Measurements from ENCODE around the gene CSF3.

Gene CSF3

GRCh38 chr17:40015005-40015997, at the start of gene CSF3:
CSF3 (plus strand) TSS chr17:40015440; CDS start chr17:40015475, 35 bp downstream.
- no peak for DNase-seq (ENCODE audit: low read depth in 2 of 2)

- DNase-seq (ENCODE audit: low read depth in 2 of 2) = no peak
Observed at GRCh38 chr17:39966771-39967170, 48.5 kb upstream of the CSF3 start.

- DNase-seq (ENCODE audit: low read depth in 2 of 2) = no peak
Observed at GRCh38 chr17:39968761-39969160, 46.5 kb upstream of the CSF3 start.

GRCh38 chr17:39969375-39969774, 45.9 kb upstream of the CSF3 start:
- DNase-seq (ENCODE audit: low read depth in 2 of 2) = no peak

GRCh38 chr17:39970157-39970692, 45.0 kb upstream of the CSF3 start:
- DNase-seq (ENCODE audit: low read depth in 2 of 2) = no peak

- DNase-seq (ENCODE audit: low read depth in 2 of 2) = no peak
Observed at GRCh38 chr17:39971076-39971603, 44.1 kb upstream of the CSF3 start.

- DNase-seq (ENCODE audit: low read depth in 2 of 2) = no peak
Observed at GRCh38 chr17:39972271-39972670, 43.0 kb upstream of the CSF3 start.

GRCh38 chr17:39973496-39973895, 41.7 kb upstream of the CSF3 start:
- no peak for DNase-seq (ENCODE audit: low read depth in 2 of 2)

GRCh38 chr17:39974433-39974832, 40.8 kb upstream of the CSF3 start:
- no peak for DNase-seq (ENCODE audit: low read depth in 2 of 2)

GRCh38 chr17:39975801-39976200, 39.4 kb upstream of the CSF3 start:
- DNase-seq (ENCODE audit: low read depth in 2 of 2) = no peak

- DNase-seq (ENCODE audit: low read depth in 2 of 2) = no peak
Observed at GRCh38 chr17:39979016-39979670, 36.1 kb upstream of the CSF3 start.

GRCh38 chr17:39979893-39980350, 35.3 kb upstream of the CSF3 start:
- no peak for DNase-seq (ENCODE audit: low read depth in 2 of 2)

GRCh38 chr17:39980351-39981206, 34.7 kb upstream of the CSF3 start, which contains the start of gene PSMD3:
PSMD3 (plus strand) TSS chr17:39980807; CDS start chr17:39980971, 164 bp downstream.
- peak; percentile 93 to 96 for DNase-seq (ENCODE audit: low read depth in 2 of 2)

GRCh38 chr17:39981207-39981741, 34.0 kb upstream of the CSF3 start:
- no peak for DNase-seq (ENCODE audit: low read depth in 2 of 2)

GRCh38 chr17:39981766-39982375, 33.4 kb upstream of the CSF3 start:
- DNase-seq (ENCODE audit: low read depth in 2 of 2) = no peak

- DNase-seq (ENCODE audit: low read depth in 2 of 2) = no peak
Observed at GRCh38 chr17:39988206-39988810, 26.9 kb upstream of the CSF3 start.

- DNase-seq (ENCODE audit: low read depth in 2 of 2) = no peak
Observed at GRCh38 chr17:39994448-39994847, 20.8 kb upstream of the CSF3 start.

GRCh38 chr17:39995438-39995837, 19.8 kb upstream of the CSF3 start:
- DNase-seq (ENCODE audit: low read depth in 2 of 2) = no peak

GRCh38 chr17:39996162-39996561, 19.1 kb upstream of the CSF3 start:
- DNase-seq (ENCODE audit: low read depth in 2 of 2) = no peak

GRCh38 chr17:39996800-39997199, 18.4 kb upstream of the CSF3 start:
- no peak for DNase-seq (ENCODE audit: low read depth in 2 of 2)
